ENCODE data around the gene IMP4.
"Not testable (repeated sequence)": the region's sequence is repeated elsewhere in the genome, so short reads cannot be mapped to it uniquely, and the experiment has no call there.

Gene IMP4

GRCh38 chr2:130342533-130343275 is at the start of gene IMP4:
Gene IMP4 (plus strand): TSS chr2:130342897. CDS start chr2:130342933, 36 bp downstream.
- DNase-seq: peak; percentile 96

GRCh38 chr2:130300258-130300969 is 42.3 kb upstream of the IMP4 start:
- no peak for DNase-seq

GRCh38 chr2:130300970-130301348 is 41.7 kb upstream of the IMP4 start:
- no peak for DNase-seq

GRCh38 chr2:130302164-130302886 is 40.4 kb upstream of the IMP4 start:
- DNase-seq: no peak

GRCh38 chr2:130303169-130303568 is 39.5 kb upstream of the IMP4 start:
- no peak for DNase-seq

- DNase-seq: no peak
These were observed 38.0 kb upstream of the IMP4 start for GRCh38 chr2:130304726-130305125.

GRCh38 chr2:130307850-130308249 is 34.8 kb upstream of the IMP4 start:
- DNase-seq: no peak

- DNase-seq: no peak
These were observed 31.8 kb upstream of the IMP4 start for GRCh38 chr2:130310881-130311280.

GRCh38 chr2:130313812-130314334 is 28.8 kb upstream of the IMP4 start:
- DNase-seq: no peak

GRCh38 chr2:130314377-130314776 is 28.3 kb upstream of the IMP4 start:
- DNase-seq: no peak

- DNase-seq: no peak
These were observed 26.1 kb upstream of the IMP4 start for GRCh38 chr2:130316596-130316995.

GRCh38 chr2:130318906-130319305 is 23.8 kb upstream of the IMP4 start:
- DNase-seq: no peak

- no peak for DNase-seq
These were observed 23.2 kb upstream of the IMP4 start for GRCh38 chr2:130319536-130319935.

GRCh38 chr2:130327703-130328527 is 14.8 kb upstream of the IMP4 start:
- DNase-seq: no peak

GRCh38 chr2:130328710-130329109 is 14.0 kb upstream of the IMP4 start:
- no peak for DNase-seq

- peak; percentile 74 for DNase-seq
These were observed 10.2 kb upstream of the IMP4 start for GRCh38 chr2:130332271-130333073.

GRCh38 chr2:130333253-130333652 is 9.4 kb upstream of the IMP4 start:
- not testable (repeated sequence) for DNase-seq

- DNase-seq: no peak
These were observed 8.7 kb upstream of the IMP4 start for GRCh38 chr2:130334026-130334425.

- no peak for DNase-seq
These were observed 7.5 kb upstream of the IMP4 start for GRCh38 chr2:130335226-130335625.

GRCh38 chr2:130336150-130336876 is 6.4 kb upstream of the IMP4 start:
- no peak for DNase-seq
